SK-N-SH (cell line): Measurements from ENCODE around the gene CERS6.

ENCODE experiments used
- CTCF ChIP-seq: fragments of 200-600 bp; sonication (generic); IDR thresholded peaks from 2 replicates; pipeline ENCODE4 v1.6.1; 2017; ENCODE audit warnings: antibody characterized with exemption, mild to moderate bottlenecking, moderate library complexity
- EP300 ChIP-seq, 2 experiments: IDR thresholded peaks; 2 replicates each; pipeline versions ENCODE4 v1.4.0 to v1.6.1; 2012; ENCODE audit warnings: borderline replicate concordance in 1 of 2, low read depth in 1 of 2, low read length in 1 of 2
- EZH2phosphoT487 ChIP-seq: fragments of 200-600 bp; sonication (generic); IDR thresholded peaks from 2 replicates; pipeline ENCODE4 v1.6.1; 2017; ENCODE audit warnings: low read depth, mixed run types, mild to moderate bottlenecking, antibody characterized with exemption, moderate library complexity, borderline replicate concordance
- MAX ChIP-seq: IDR thresholded peaks from 2 replicates; pipeline ENCODE4 v1.4.0; 2012; ENCODE audit warnings: low read depth
- RAD21 ChIP-seq: IDR thresholded peaks from 2 replicates; pipeline ENCODE4 v1.6.1; 2012; ENCODE audit warnings: mild to moderate bottlenecking, low read length
- TEAD4 ChIP-seq: IDR thresholded peaks from 2 replicates; pipeline ENCODE4 v1.4.0; 2012; ENCODE audit warnings: mild to moderate bottlenecking, borderline replicate concordance; ENCODE audit not compliant: insufficient read depth

GRCh38 chr2:168772704-168773103 lies 316.6 kb downstream of the CERS6 start:
- TF ChIP-seq EP300 (IDR thresholded peaks at IDR 0.05; ENCODE audit: borderline replicate concordance in 1 of 2, low read depth in 1 of 2, low read length in 1 of 2) (no peak), CTCF (no peak), RAD21 (no peak), EZH2phosphoT487 (no peak), TEAD4 (no peak), MAX (no peak)
